Esophagus squamous epithelium (tissue), 4 donors: ENCODE data around the gene FIGNL2.

ENCODE experiments used
- POLR2A ChIP-seq, 4 donors: fragments of 450-650 bp; IDR thresholded peaks; one replicate each; pipeline ENCODE4 v1.6.1; 2017; ENCODE audit warnings: antibody characterized with exemption in 4 of 4, mild to moderate bottlenecking in 4 of 4, moderate library complexity in 3 of 4
- TF ChIP-seq, protein P1 (sequence below), 6 experiments: fragments of 450-650 bp in 4 of 6; fragments of 200-600 bp in 2 of 6; sonication (generic) in 2 of 6; IDR thresholded peaks; one replicate each; pipeline ENCODE4 v1.5.1; 2016 to 2019; ENCODE audit warnings: antibody characterized with exemption in 6 of 6, mild to moderate bottlenecking in 4 of 6, moderate library complexity in 4 of 6

DNA sequence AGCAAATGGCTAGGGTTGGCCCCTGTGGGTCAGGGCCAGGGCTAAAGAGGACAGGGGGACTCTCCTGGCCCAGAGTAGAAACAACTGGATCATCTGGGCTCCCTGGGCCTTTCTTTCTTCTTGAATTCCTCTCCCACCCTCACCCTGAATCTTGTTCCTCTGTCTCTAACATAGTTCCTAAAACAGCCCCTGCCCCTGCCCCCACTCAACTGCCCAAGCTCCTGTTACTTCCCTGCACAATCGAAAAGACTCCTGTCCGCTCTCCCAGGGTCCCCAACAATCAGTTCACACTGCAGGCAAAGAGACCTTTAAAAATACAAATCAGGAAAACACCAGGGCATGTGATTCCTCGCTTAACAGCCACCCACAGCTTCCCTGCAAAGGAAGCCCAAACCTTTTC, 21.4 kb upstream of the FIGNL2 start:
- TF ChIP-seq, protein P1, sequence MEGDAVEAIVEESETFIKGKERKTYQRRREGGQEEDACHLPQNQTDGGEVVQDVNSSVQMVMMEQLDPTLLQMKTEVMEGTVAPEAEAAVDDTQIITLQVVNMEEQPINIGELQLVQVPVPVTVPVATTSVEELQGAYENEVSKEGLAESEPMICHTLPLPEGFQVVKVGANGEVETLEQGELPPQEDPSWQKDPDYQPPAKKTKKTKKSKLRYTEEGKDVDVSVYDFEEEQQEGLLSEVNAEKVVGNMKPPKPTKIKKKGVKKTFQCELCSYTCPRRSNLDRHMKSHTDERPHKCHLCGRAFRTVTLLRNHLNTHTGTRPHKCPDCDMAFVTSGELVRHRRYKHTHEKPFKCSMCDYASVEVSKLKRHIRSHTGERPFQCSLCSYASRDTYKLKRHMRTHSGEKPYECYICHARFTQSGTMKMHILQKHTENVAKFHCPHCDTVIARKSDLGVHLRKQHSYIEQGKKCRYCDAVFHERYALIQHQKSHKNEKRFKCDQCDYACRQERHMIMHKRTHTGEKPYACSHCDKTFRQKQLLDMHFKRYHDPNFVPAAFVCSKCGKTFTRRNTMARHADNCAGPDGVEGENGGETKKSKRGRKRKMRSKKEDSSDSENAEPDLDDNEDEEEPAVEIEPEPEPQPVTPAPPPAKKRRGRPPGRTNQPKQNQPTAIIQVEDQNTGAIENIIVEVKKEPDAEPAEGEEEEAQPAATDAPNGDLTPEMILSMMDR (IDR thresholded peaks at IDR 0.05): no peak
- TF ChIP-seq POLR2A (IDR thresholded peaks at IDR 0.05): no peak
